HG03354 (cell line): ENCODE results near the gene ASPG.

Experiments
- ATAC-seq: cut with Tn5 transposase; IDR thresholded peaks from one replicate; pipeline ENCODE4 v1.9.1; 2021; ENCODE audit warnings: mild to moderate bottlenecking; ENCODE audit not compliant: unreplicated experiment, poor library complexity, severe bottlenecking

The ASPG gene

GRCh38 chr14:104103061-104103445 lies 17.6 kb downstream of the ASPG start:
- ATAC-seq, result no peak

- no peak for ATAC-seq
These were observed 18.1 kb downstream of the ASPG start for GRCh38 chr14:104103446-104104075.

GRCh38 chr14:104104076-104104901 lies 18.8 kb downstream of the ASPG start:
- no peak for ATAC-seq

- no peak for ATAC-seq
These were observed 19.7 kb downstream of the ASPG start for GRCh38 chr14:104105071-104105821.

GRCh38 chr14:104105822-104106470 lies 20.4 kb downstream of the ASPG start:
- no peak for ATAC-seq

- ATAC-seq, result no peak
These were observed 21.0 kb downstream of the ASPG start for GRCh38 chr14:104106471-104106991.

- ATAC-seq, result no peak
These were observed 21.6 kb downstream of the ASPG start for GRCh38 chr14:104107101-104107581.

GRCh38 chr14:104107611-104108569 lies 22.4 kb downstream of the ASPG start:
- no peak for ATAC-seq

GRCh38 chr14:104108570-104109541 lies 23.4 kb downstream of the ASPG start:
- no peak for ATAC-seq

GRCh38 chr14:104109731-104110361 lies 24.3 kb downstream of the ASPG start:
- ATAC-seq, result no peak

GRCh38 chr14:104110491-104111209 lies 25.1 kb downstream of the ASPG start:
- ATAC-seq, result no peak

GRCh38 chr14:104111301-104112112 lies 26.0 kb downstream of the ASPG start:
- ATAC-seq, result no peak

- no peak for ATAC-seq
These were observed 26.6 kb downstream of the ASPG start for GRCh38 chr14:104112113-104112505.

GRCh38 chr14:104112609-104113571 lies 27.4 kb downstream of the ASPG start:
- ATAC-seq, result no peak
